AG09319 (cell line): ENCODE data around the gene SDR9C7.
"Not testable (repeated sequence)": the region's sequence is repeated elsewhere in the genome, so short reads cannot be mapped to it uniquely, and the experiment has no call there.

Experiments
- DNase-seq: peaks from one replicate; pipeline ENCODE4 v3.0.0-alpha.2; 2010; ENCODE audit warnings: low read depth; ENCODE audit errors: extremely low read depth
- TF ChIP-seq, protein P1 (sequence below): IDR thresholded peaks from 2 replicates; pipeline ENCODE4 v1.5.1; 2011; ENCODE audit warnings: low read depth, mild to moderate bottlenecking, inconsistent platforms, low read length, moderate library complexity

The SDR9C7 gene

DNA sequence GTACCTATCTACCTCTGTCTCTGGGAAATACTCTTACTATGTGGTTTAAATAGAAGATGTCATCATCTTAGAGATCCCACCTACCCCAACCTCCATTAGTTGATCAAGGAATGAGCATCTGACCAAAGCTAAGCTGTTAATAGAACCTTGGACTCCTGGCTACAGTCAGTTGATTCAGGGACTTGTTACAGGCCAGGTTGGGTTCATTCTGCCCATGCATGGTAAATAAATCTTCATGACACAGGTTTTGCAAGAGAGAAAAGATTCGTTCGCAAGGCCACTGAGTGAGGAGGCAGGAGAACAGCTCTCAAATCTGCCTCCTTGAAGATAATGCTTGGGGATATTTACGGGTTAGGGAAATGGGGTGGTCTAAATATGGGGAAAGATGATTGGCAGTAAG is 19.5 kb downstream of the SDR9C7 start:
- no peak for DNase-seq
- TF ChIP-seq, protein P1, sequence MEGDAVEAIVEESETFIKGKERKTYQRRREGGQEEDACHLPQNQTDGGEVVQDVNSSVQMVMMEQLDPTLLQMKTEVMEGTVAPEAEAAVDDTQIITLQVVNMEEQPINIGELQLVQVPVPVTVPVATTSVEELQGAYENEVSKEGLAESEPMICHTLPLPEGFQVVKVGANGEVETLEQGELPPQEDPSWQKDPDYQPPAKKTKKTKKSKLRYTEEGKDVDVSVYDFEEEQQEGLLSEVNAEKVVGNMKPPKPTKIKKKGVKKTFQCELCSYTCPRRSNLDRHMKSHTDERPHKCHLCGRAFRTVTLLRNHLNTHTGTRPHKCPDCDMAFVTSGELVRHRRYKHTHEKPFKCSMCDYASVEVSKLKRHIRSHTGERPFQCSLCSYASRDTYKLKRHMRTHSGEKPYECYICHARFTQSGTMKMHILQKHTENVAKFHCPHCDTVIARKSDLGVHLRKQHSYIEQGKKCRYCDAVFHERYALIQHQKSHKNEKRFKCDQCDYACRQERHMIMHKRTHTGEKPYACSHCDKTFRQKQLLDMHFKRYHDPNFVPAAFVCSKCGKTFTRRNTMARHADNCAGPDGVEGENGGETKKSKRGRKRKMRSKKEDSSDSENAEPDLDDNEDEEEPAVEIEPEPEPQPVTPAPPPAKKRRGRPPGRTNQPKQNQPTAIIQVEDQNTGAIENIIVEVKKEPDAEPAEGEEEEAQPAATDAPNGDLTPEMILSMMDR = no peak

DNA sequence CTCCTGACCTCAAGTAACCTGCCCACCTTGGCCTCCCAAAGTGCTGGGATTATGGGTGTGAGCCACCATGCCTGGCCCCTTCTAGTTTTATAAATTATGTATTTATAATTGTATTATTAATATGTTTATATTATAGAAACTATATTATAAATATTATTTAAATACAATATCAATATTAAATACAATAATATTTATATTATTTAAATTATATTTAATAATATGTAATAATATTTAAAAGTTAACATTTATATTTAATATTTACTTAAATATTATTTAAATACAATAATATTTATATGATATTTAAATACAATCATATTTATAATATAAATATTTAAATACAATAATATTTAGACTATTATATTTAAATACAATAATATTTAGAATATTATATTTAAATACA is 20.0 kb downstream of the SDR9C7 start:
- no peak for DNase-seq
- TF ChIP-seq, protein P1 = no peak

DNA sequence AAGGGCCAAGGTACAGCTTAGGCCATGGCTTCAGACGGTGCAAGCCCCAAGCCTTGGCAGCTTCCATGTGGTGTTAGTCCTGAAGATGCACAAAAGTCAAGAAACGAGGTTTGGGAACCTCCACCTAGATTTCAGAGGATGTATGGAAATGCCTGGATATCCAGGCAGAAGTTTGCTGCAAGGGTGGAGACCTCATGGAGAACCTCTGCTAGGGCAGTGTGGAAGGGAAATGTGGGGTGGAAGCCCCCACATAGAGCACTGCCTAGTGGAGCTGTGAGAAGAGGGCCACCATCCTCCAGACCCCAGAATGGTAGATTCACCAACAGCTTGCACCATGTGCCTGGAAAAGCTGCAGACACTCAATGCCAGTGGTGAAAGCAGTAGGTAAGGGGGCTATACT is 24.8 kb downstream of the SDR9C7 start:
- not testable (repeated sequence) for DNase-seq

DNA sequence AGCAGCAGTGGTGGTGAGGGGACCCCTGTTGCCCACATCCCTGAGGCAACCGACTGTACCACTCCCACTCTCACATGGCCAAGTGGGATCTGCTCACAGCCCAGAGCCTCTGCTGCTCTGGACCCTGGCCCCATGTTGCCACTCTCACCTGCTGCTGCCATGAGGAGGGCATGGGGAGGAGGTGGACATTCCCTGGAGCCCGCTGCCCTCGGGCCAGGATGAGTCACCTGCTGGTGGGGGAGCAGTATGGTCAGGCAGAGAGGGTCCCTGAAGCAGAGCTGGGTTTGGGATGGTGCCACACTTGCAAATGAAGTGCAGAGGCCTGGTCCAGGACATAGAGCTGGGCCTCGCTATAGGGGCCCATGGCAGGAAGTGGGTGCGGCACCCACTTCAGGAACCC is 26.1 kb downstream of the SDR9C7 start:
- TF ChIP-seq, protein P1 = no peak
- no peak for DNase-seq

DNA sequence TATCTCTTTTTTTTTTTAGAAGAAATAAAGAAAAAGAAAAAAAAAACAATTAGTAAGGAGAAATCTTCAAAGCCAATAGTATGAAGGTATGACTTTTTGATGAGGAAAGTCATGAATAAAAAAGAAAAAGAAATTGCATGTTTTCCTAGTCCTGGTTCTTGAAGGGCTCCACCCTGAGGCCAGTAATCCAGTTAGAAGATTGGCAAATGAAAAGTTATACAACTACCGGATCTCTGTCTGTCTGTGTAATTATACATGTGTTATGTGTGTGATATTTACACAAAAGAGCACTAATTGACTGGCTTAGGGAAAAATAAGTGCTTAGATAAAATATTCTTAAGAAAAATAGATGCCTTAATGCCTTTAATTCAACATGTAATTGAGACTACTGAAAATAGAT is 28.4 kb downstream of the SDR9C7 start:
- TF ChIP-seq, protein P1 = no peak
- no peak for DNase-seq

DNA sequence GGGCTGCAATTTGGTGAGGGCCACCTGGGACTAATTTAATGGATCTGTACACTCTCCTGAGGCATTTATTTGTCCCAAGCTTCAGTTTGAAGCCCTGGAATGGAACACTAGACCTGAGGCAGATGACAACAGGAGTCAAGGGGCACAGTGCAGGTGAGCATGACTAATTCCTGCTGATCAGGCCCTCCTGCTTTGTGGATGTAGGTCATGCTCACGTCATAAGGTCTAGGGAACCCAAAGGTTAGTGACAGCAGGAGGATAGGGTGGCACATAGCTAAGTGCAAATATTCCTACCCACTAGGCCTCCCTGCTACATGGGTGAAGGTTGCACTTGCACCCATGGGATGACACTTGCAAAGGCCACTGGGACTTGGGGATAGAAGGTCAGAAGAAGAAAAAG is 30.8 kb downstream of the SDR9C7 start:
- TF ChIP-seq, protein P1 = no peak

DNA sequence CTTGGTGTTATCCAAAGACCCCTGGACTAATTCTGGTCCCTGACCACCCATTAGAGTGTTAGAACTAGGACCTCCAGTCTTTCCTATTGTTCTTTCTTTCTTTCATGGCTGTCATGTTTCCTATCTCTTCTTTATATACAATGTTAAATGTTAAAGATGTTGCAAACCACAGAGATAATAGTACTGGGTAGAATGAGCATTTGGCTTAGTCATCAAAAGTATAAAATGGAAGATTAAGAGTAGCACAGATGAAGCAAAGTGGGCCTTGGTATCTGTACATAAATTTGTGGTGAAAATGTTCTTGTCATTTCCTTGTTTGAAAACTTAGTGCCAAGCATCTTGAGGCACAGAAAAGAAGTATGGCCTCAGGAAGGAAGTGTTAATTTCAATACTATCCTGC is 32.9 kb downstream of the SDR9C7 start:
- DNase-seq = not testable (repeated sequence)

More for the DNA sequence above, 30.8 kb downstream of the SDR9C7 start:
- DNase-seq = no peak

DNA sequence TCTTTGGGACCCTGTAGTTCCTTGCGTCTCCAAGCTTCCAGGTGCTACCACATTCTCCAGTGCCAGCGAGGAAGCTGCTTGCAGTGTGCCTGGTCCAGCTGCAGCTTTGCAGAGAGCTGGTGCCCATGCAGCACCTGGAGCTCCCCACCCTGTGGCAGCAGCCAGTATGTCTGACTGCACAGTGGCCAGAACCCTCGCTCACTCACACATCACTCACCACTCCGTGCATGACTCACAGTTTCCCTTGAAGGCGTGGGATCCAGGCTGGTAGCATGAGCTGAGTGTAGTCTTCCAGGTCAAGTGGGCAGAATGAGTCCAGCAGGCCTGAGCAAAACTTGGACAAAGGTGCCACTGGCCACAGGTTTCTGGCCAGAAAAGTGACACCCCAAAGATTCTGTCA is 33.6 kb downstream of the SDR9C7 start:
- DNase-seq = no peak
- TF ChIP-seq, protein P1 = no peak

DNA sequence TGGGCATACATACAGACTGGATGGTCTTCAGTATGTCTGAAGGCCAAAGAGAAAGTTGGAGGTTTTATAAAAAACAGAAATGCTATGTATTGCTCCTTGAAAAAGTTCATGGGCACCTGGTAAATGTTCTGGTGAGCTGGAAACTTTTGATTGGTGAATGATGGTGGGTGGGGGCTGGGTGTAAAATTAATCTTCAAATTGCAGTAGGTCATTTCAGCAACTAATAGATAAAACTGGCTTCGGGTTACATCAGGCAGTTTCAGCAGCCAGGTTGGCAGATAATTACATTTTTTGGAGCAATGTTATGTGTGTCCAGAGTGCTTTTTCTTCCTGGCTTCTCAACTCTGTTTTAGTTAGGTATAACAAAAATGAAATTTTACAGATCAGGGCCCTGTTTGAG is 35.3 kb downstream of the SDR9C7 start:
- no peak for DNase-seq

More for the DNA sequence above, 35.3 kb downstream of the SDR9C7 start:
- TF ChIP-seq, protein P1 = no peak
